ENCODE results near the gene TBC1D16. TPM values are rescaled to one million over a fixed set of nuclear protein-coding genes. Genes with fewer than 3 reads are reported as not detected.
A peak's percentile ranks its signal among the peaks of the same experiment; 100 is the strongest.
"Not testable (repeated sequence)": the region's sequence is repeated elsewhere in the genome, so short reads cannot be mapped to it uniquely, and the experiment has no call there.

Gene TBC1D16
- total and polyA plus RNA-seq, 2 donors, result 15.8 to 21.5 TPM

GRCh38 chr17:79962467-79962866 is 73.2 kb downstream of the TBC1D16 start:
- H3K36me3 ChIP-seq (ENCODE audit: insufficient read depth); H3K4me3 ChIP-seq (ENCODE audit: low read depth, low read length); DNase-seq (ENCODE audit: extremely low spot score); H3K27ac ChIP-seq (ENCODE audit: low read depth); H3K4me1 ChIP-seq (ENCODE audit: insufficient read depth): not testable (repeated sequence)
- 97% methylated on average over 6 of the region's 6 CpGs for WGBS

GRCh38 chr17:79961567-79961966 is 74.1 kb downstream of the TBC1D16 start:
- H3K27ac ChIP-seq (ENCODE audit: low read depth); H3K4me1 ChIP-seq (ENCODE audit: insufficient read depth); DNase-seq (ENCODE audit: extremely low spot score); H3K4me3 ChIP-seq (ENCODE audit: low read depth, low read length); H3K36me3 ChIP-seq (ENCODE audit: insufficient read depth): not testable (repeated sequence)
- 98% methylated on average over 9 of the region's 9 CpGs for WGBS

- no peak overlapping the region for H3K27ac ChIP-seq (ENCODE audit: low read depth)
- no peaks in the 10 kb centered on the region for H3K36me3 ChIP-seq (ENCODE audit: insufficient read depth)
- no peak for DNase-seq (ENCODE audit: extremely low spot score)
- H3K4me1 ChIP-seq (ENCODE audit: insufficient read depth), result no peaks in the 10 kb centered on the region
- WGBS, result 78% methylated on average over 9 of the region's 9 CpGs
- no peak overlapping the region for H3K4me3 ChIP-seq (ENCODE audit: low read depth, low read length)
Observed at GRCh38 chr17:79960788-79961522, 74.7 kb downstream of the TBC1D16 start.

GRCh38 chr17:79959042-79959441 is 76.6 kb downstream of the TBC1D16 start:
- Histone ChIP-seq H3K36me3 (ENCODE audit: insufficient read depth) (no peaks in the 10 kb centered on the region), H3K4me1 (ENCODE audit: insufficient read depth) (no peaks in the 10 kb centered on the region), H3K4me3 (ENCODE audit: low read depth, low read length) (no peak overlapping the region), H3K27ac (ENCODE audit: low read depth) (no peak overlapping the region)
- 96% methylated on average over 4 of the region's 4 CpGs for WGBS
- DNase-seq (ENCODE audit: extremely low spot score), result no peak

GRCh38 chr17:79956853-79957252 is 78.8 kb downstream of the TBC1D16 start:
- Histone ChIP-seq H3K4me1 (ENCODE audit: insufficient read depth) (no peaks in the 10 kb centered on the region), H3K36me3 (ENCODE audit: insufficient read depth) (no peaks in the 10 kb centered on the region), H3K4me3 (ENCODE audit: low read depth, low read length) (no peak overlapping the region), H3K27ac (ENCODE audit: low read depth) (no peak overlapping the region)
- WGBS, result 92% methylated on average over 6 of the region's 6 CpGs
- no peak for DNase-seq (ENCODE audit: extremely low spot score)

GRCh38 chr17:79956441-79956735 is 79.3 kb downstream of the TBC1D16 start:
- not testable (repeated sequence) for H3K4me1 ChIP-seq (ENCODE audit: insufficient read depth); DNase-seq (ENCODE audit: extremely low spot score); H3K36me3 ChIP-seq (ENCODE audit: insufficient read depth); H3K27ac ChIP-seq (ENCODE audit: low read depth); H3K4me3 ChIP-seq (ENCODE audit: low read depth, low read length)
- 97% methylated on average over 8 of the region's 8 CpGs for WGBS

GRCh38 chr17:79955691-79956440 is 79.8 kb downstream of the TBC1D16 start:
- Histone ChIP-seq H3K4me1 (ENCODE audit: insufficient read depth) (no peaks in the 10 kb centered on the region), H3K36me3 (ENCODE audit: insufficient read depth) (no peaks in the 10 kb centered on the region), H3K27ac (ENCODE audit: low read depth) (no peak overlapping the region), H3K4me3 (ENCODE audit: low read depth, low read length) (no peak overlapping the region)
- 93% methylated on average over 13 of the region's 13 CpGs for WGBS
- DNase-seq (ENCODE audit: extremely low spot score), result no peak

- 94% methylated on average over 10 of the region's 10 CpGs for WGBS
- no peaks in the 10 kb centered on the region for H3K36me3 ChIP-seq (ENCODE audit: insufficient read depth)
- H3K4me3 ChIP-seq (ENCODE audit: low read depth, low read length), result no peak overlapping the region
- H3K4me1 ChIP-seq (ENCODE audit: insufficient read depth), result no peaks in the 10 kb centered on the region
- H3K27ac ChIP-seq (ENCODE audit: low read depth), result no peak overlapping the region
- no peak for DNase-seq (ENCODE audit: extremely low spot score)
Observed at GRCh38 chr17:79955167-79955549, 80.5 kb downstream of the TBC1D16 start.

- Histone ChIP-seq H3K4me3 (ENCODE audit: low read depth, low read length) (no peak overlapping the region), H3K36me3 (ENCODE audit: insufficient read depth) (no peaks in the 10 kb centered on the region), H3K4me1 (ENCODE audit: insufficient read depth) (no peaks in the 10 kb centered on the region), H3K27ac (ENCODE audit: low read depth) (no peak overlapping the region)
- WGBS, result 91% methylated on average over 25 of the region's 25 CpGs
- no peak for DNase-seq (ENCODE audit: extremely low spot score)
Observed at GRCh38 chr17:79954281-79955166, 81.1 kb downstream of the TBC1D16 start.

GRCh38 chr17:79953335-79953734 is 82.3 kb downstream of the TBC1D16 start:
- peaks cover 2% of the 10 kb centered on the region for H3K36me3 ChIP-seq (ENCODE audit: insufficient read depth)

GRCh38 chr17:79952901-79953300 is 82.8 kb downstream of the TBC1D16 start:
- no peak for DNase-seq (ENCODE audit: extremely low spot score)

More at GRCh38 chr17:79953335-79953734, 82.3 kb downstream of the TBC1D16 start:
- no peak for DNase-seq (ENCODE audit: extremely low spot score)
- Histone ChIP-seq H3K27ac (ENCODE audit: low read depth) (no peak overlapping the region), H3K4me1 (ENCODE audit: insufficient read depth) (no peaks in the 10 kb centered on the region), H3K4me3 (ENCODE audit: low read depth, low read length) (no peak overlapping the region)

GRCh38 chr17:79952265-79952877 is 83.3 kb downstream of the TBC1D16 start:
- H3K4me3 ChIP-seq (ENCODE audit: low read depth, low read length), result no peak overlapping the region
- no peaks in the 10 kb centered on the region for H3K4me1 ChIP-seq (ENCODE audit: insufficient read depth)
- peak overlapping the region; percentile 12 for H3K27ac ChIP-seq (ENCODE audit: low read depth)
- no peak for DNase-seq (ENCODE audit: extremely low spot score)
- 64% methylated on average over 36 of the region's 36 CpGs for WGBS
- H3K36me3 ChIP-seq (ENCODE audit: insufficient read depth), result peaks cover 2% of the 10 kb centered on the region

More at GRCh38 chr17:79952901-79953300, 82.8 kb downstream of the TBC1D16 start:
- Histone ChIP-seq H3K27ac (ENCODE audit: low read depth) (no peak overlapping the region), H3K36me3 (ENCODE audit: insufficient read depth) (peaks cover 2% of the 10 kb centered on the region), H3K4me3 (ENCODE audit: low read depth, low read length) (no peak overlapping the region), H3K4me1 (ENCODE audit: insufficient read depth) (no peaks in the 10 kb centered on the region)
- 93% methylated on average over 8 of the region's 8 CpGs for WGBS
